BLaER1 (cell line): ENCODE measurements around the gene TOX4.
A peak's percentile ranks its signal among the peaks of the same experiment; 100 is the strongest.

Source experiments
- H3K27ac ChIP-seq: shearing (Covaris generic); formaldehyde crosslinking; 2 replicates; pipeline ENCODE4 v1.8.1; 2022
- H3K27me3 ChIP-seq: shearing (Covaris generic); formaldehyde crosslinking; 2 replicates; pipeline ENCODE4 v1.8.1; 2022
- H3K36me3 ChIP-seq: shearing (Covaris generic); formaldehyde crosslinking; 2 replicates; pipeline ENCODE4 v1.8.1; 2022
- H3K4me1 ChIP-seq: shearing (Covaris generic); formaldehyde crosslinking; 2 replicates; pipeline ENCODE4 v1.8.1; 2022
- H3K4me2 ChIP-seq: shearing (Covaris generic); formaldehyde crosslinking; 2 replicates; pipeline ENCODE4 v1.8.1; 2022
- H3K4me3 ChIP-seq: shearing (Covaris generic); formaldehyde crosslinking; 2 replicates; pipeline ENCODE4 v1.8.1; 2022
- H3K9ac ChIP-seq: shearing (Covaris generic); formaldehyde crosslinking; 2 replicates; pipeline ENCODE4 v1.8.1; 2022
- H3K9me3 ChIP-seq: shearing (Covaris generic); formaldehyde crosslinking; 2 replicates; pipeline ENCODE4 v1.8.1; 2022
- H4K20me1 ChIP-seq: shearing (Covaris generic); formaldehyde crosslinking; 2 replicates; pipeline ENCODE4 v1.8.1; 2022
- Cebpa-rat ChIP-seq: shearing (Covaris generic); IDR thresholded peaks from 2 replicates; pipeline ENCODE4 v1.8.1; 2022

Gene TOX4

GRCh38 chr14:21518725-21519124, 41.7 kb downstream of the TOX4 start:
- H3K9me3 ChIP-seq = no peaks in the 10 kb centered on the region
- H3K36me3 ChIP-seq = peaks cover 23% of the 10 kb centered on the region; the same call in 1 of the 2 replicates
- H3K4me2 ChIP-seq = no peak overlapping the region
- no peak overlapping the region for H3K4me3 ChIP-seq
- H3K9ac ChIP-seq = no peak overlapping the region
- no peaks in the 10 kb centered on the region for H3K27me3 ChIP-seq
- TF ChIP-seq Cebpa-rat = no peak
- H3K27ac ChIP-seq = no peak overlapping the region
- H3K4me1 ChIP-seq = no peaks in the 10 kb centered on the region
- no peaks in the 10 kb centered on the region for H4K20me1 ChIP-seq

- Histone ChIP-seq H3K4me3 (no peak overlapping the region), H4K20me1 (no peaks in the 10 kb centered on the region), H3K4me1 (peaks cover 12% of the 10 kb centered on the region), H3K9me3 (no peaks in the 10 kb centered on the region), H3K27ac (no peak overlapping the region), H3K9ac (no peak overlapping the region), H3K27me3 (no peaks in the 10 kb centered on the region), H3K4me2 (no peak overlapping the region), H3K36me3 (peaks cover 32% of the 10 kb centered on the region; the same call in 1 of the 2 replicates)
- TF ChIP-seq Cebpa-rat = no peak
Observed at GRCh38 chr14:21520767-21521166, 43.8 kb downstream of the TOX4 start.

GRCh38 chr14:21521501-21521900, 44.5 kb downstream of the TOX4 start:
- no peak overlapping the region for H3K4me3 ChIP-seq
- H3K27ac ChIP-seq = no peak overlapping the region
- H3K4me1 ChIP-seq = peaks cover 13% of the 10 kb centered on the region
- no peak overlapping the region for H3K9ac ChIP-seq
- H3K36me3 ChIP-seq = peaks cover 32% of the 10 kb centered on the region; the same call in 1 of the 2 replicates
- no peaks in the 10 kb centered on the region for H3K9me3 ChIP-seq
- TF ChIP-seq Cebpa-rat = no peak
- no peaks in the 10 kb centered on the region for H3K27me3 ChIP-seq
- no peaks in the 10 kb centered on the region for H4K20me1 ChIP-seq
- H3K4me2 ChIP-seq = no peak overlapping the region

- TF ChIP-seq Cebpa-rat = no peak
- Histone ChIP-seq H3K4me3 (no peak overlapping the region), H3K9me3 (no peaks in the 10 kb centered on the region), H3K9ac (no peak overlapping the region), H4K20me1 (no peaks in the 10 kb centered on the region), H3K27ac (no peak overlapping the region), H3K4me1 (peaks cover 27% of the 10 kb centered on the region), H3K4me2 (no peak overlapping the region), H3K27me3 (no peaks in the 10 kb centered on the region), H3K36me3 (peaks cover 32% of the 10 kb centered on the region; the same call in 1 of the 2 replicates)
Observed at GRCh38 chr14:21523203-21523602, 46.2 kb downstream of the TOX4 start.

- Histone ChIP-seq H3K9me3 (no peaks in the 10 kb centered on the region), H4K20me1 (no peaks in the 10 kb centered on the region), H3K4me2 (peak overlapping the region; percentile 85), H3K36me3 (peaks cover 32% of the 10 kb centered on the region; the same call in 1 of the 2 replicates), H3K27ac (0 out of 2 replicates have a peak overlapping the region, but pooled peaks have one; percentile 27), H3K4me1 (peaks cover 27% of the 10 kb centered on the region), H3K4me3 (peak overlapping the region; percentile 72), H3K27me3 (no peaks in the 10 kb centered on the region), H3K9ac (peak overlapping the region; percentile 78; the same call in 1 of the 2 replicates)
- no peak for TF ChIP-seq Cebpa-rat
Observed at GRCh38 chr14:21524575-21525490, 47.8 kb downstream of the TOX4 start.

- peak overlapping the region; percentile 85 for H3K4me2 ChIP-seq
- peaks cover 32% of the 10 kb centered on the region; the same call in 1 of the 2 replicates for H3K36me3 ChIP-seq
- H3K9ac ChIP-seq = peak overlapping the region; percentile 78
- H3K27me3 ChIP-seq = no peaks in the 10 kb centered on the region
- peak overlapping the region; percentile 72 for H3K4me3 ChIP-seq
- peak overlapping the region; percentile 68 for H3K27ac ChIP-seq
- H3K9me3 ChIP-seq = no peaks in the 10 kb centered on the region
- no peak for TF ChIP-seq Cebpa-rat
- no peaks in the 10 kb centered on the region for H4K20me1 ChIP-seq
- H3K4me1 ChIP-seq = peaks cover 27% of the 10 kb centered on the region
Observed at GRCh38 chr14:21525571-21525961, 48.6 kb downstream of the TOX4 start.

- peak within 1 kb of the TSS; percentile 78 for H3K9ac ChIP-seq
- H3K27ac ChIP-seq = peak within 1 kb of the TSS; percentile 68
- TF ChIP-seq Cebpa-rat = no peak
- H4K20me1 ChIP-seq = no peaks in the 10 kb centered on the region
- no peaks in the 10 kb centered on the region for H3K9me3 ChIP-seq
- peaks cover 27% of the 10 kb centered on the region for H3K4me1 ChIP-seq
- peak within 1 kb of the TSS; percentile 72 for H3K4me3 ChIP-seq
- peak within 1 kb of the TSS; percentile 85 for H3K4me2 ChIP-seq
- H3K27me3 ChIP-seq = no peaks in the 10 kb centered on the region
- H3K36me3 ChIP-seq = peaks cover 32% of the 10 kb centered on the region; the same call in 1 of the 2 replicates
Observed at GRCh38 chr14:21525962-21526671, 49.1 kb downstream of the TOX4 start, which contains the start of gene SALL2. Gene SALL2 (minus strand): TSS chr14:21526346. CDS start chr14:21526127, 219 bp downstream.

- peak overlapping the region; percentile 85 for H3K4me2 ChIP-seq
- peaks cover 27% of the 10 kb centered on the region for H3K4me1 ChIP-seq
- H3K4me3 ChIP-seq = peak overlapping the region; percentile 72
- H3K27ac ChIP-seq = peak overlapping the region; percentile 68
- H3K27me3 ChIP-seq = no peaks in the 10 kb centered on the region
- TF ChIP-seq Cebpa-rat = no peak
- peaks cover 29% of the 10 kb centered on the region; the same call in 1 of the 2 replicates for H3K36me3 ChIP-seq
- no peaks in the 10 kb centered on the region for H4K20me1 ChIP-seq
- peak overlapping the region; percentile 78 for H3K9ac ChIP-seq
- H3K9me3 ChIP-seq = no peaks in the 10 kb centered on the region
Observed at GRCh38 chr14:21526672-21527317, 49.8 kb downstream of the TOX4 start.

- Histone ChIP-seq H3K36me3 (peaks cover 24% of the 10 kb centered on the region; the same call in 1 of the 2 replicates), H3K27me3 (no peaks in the 10 kb centered on the region), H3K9ac (no peak overlapping the region), H4K20me1 (no peaks in the 10 kb centered on the region), H3K27ac (peak overlapping the region; percentile 68; the same call in 1 of the 2 replicates), H3K9me3 (no peaks in the 10 kb centered on the region), H3K4me1 (peaks cover 27% of the 10 kb centered on the region), H3K4me2 (peak overlapping the region; percentile 85), H3K4me3 (no peak overlapping the region)
- no peak for TF ChIP-seq Cebpa-rat
Observed at GRCh38 chr14:21527318-21527679, 50.3 kb downstream of the TOX4 start.
